Measurements from ENCODE around the gene DCUN1D1. TPM values are rescaled to one million over a fixed set of nuclear protein-coding genes. Genes with fewer than 3 reads are reported as not detected.
A peak's percentile ranks its signal among the peaks of the same experiment; 100 is the strongest.

DCUN1D1 gene
- total RNA-seq, 1 donor from 2014 or later, result 15.9 TPM

DNA sequence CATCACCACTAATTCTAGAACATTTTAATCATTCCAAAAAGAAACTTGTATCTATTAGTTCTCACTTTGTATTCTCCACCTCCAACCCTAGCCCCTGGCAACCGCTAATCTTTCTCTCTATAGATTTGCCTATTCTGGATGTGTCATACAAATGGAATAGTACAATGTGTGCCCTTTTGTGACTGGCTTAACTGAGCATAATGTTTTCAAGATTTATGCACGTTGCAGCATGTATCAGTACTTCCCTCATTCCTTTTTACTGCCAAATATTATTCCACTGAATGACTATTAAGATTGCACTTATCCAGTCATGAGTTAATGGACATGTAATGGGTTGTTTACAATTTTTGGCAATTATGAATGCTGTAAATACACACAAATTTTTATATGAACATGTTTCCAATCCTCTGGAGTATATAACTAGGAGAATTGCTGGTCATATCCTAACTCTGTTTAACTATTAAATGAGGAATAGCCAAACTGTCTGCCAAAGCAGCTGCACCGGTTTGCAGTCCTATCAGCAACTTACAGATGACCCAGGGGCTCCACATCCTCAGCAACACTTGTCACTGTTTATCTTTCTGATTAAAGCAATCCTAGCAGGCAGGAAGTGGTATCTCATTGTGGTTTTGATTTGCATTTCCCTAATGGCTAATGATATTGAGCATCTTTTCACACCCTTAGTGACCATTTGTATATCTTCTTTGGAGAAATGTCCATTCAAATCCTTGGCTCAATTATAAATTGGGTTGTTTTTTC, 42.9 kb downstream of the DCUN1D1 start:
- DNase-seq (ENCODE audit: extremely low read depth, low read depth, low spot score), result no peak

DNA sequence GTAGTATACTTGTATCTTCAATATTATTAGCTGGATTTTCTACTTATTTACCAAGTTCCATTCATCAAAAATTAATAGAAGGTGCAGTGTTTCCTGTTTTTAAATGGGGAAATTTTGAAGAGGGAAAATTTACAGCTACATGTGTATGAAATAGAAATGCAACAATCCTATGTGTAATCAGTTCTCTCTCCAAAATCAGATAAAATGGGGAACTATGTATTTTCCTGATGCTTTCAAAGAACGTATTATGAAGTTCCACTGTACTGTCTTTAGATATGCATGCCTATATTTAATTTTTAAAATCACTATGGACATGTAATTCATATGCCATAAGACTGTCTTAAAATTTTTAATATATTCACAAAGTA, 43.4 kb downstream of the DCUN1D1 start:
- no peak for DNase-seq (ENCODE audit: extremely low read depth, low read depth, low spot score)

DNA sequence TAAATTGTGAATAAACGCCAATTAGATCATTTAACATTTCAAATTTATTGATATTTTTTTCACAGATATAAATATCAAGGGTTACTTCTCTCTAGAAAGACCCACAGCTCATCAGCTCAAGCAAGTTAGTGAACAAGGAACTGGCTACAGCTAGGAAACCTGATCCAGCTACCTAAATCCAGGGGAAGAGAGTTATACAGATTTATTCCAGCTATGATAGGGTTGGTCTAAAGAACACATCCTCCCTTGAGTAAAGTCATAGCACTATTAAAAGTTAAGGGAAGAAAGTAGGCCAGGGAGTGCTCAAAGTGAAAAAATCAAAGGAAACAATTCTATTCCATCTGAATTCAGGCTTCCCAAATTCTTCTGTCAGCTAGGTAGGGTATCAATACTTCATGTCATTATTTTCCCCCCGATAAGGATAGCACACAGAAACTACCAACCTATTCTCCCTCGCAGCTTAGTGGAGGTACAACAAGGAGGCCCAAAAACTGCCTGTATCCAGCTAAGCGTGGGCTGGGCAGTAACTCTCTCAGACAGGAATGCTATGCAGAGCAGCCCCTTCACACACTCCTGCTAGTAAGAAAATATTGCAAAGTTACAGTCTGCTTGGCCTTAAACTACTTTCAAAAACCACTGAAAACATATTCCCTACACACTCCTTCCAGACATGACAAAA, 44.0 kb downstream of the DCUN1D1 start:
- no peak for DNase-seq (ENCODE audit: extremely low read depth, low read depth, low spot score)

DNA sequence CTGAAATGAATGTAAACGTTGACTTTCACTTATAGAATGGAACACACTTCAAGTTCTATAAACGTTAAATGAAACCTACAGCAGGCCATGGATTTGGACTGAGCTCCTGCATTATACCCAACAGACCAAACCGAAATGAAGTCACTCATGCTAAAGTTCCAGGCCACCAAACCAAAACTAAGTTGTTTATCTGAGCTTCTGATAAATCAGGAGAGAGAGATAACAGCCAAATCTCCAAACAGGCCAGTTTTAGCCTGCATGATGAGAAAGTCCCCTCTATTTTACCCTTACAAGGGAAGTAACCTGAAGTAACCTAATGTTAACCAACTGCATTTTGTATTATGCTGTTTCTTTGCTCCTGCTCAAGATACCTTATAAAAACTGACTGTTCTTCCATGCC, 44.5 kb downstream of the DCUN1D1 start:
- no peak for DNase-seq (ENCODE audit: extremely low read depth, low read depth, low spot score)

DNA sequence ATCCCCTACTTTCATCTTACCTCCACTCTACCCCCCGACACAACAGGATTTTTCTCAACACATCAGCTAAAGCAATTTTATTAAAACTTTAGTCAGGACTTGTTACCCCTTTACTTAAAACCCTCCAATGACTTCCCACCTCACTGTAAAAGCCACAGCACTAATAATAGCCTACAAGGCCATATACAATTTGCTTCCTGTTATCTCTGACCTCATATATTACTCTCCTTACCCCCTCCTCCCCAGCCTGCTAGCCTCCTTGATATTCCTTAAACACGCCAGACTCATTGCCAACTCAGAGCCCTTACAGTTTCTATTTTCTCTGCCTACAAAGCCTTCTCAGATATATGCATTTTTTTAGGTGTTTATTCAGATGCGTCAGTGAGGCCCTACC, 54.4 kb downstream of the DCUN1D1 start:
- DNase-seq (ENCODE audit: extremely low read depth, low read depth, low spot score), result no peak

DNA sequence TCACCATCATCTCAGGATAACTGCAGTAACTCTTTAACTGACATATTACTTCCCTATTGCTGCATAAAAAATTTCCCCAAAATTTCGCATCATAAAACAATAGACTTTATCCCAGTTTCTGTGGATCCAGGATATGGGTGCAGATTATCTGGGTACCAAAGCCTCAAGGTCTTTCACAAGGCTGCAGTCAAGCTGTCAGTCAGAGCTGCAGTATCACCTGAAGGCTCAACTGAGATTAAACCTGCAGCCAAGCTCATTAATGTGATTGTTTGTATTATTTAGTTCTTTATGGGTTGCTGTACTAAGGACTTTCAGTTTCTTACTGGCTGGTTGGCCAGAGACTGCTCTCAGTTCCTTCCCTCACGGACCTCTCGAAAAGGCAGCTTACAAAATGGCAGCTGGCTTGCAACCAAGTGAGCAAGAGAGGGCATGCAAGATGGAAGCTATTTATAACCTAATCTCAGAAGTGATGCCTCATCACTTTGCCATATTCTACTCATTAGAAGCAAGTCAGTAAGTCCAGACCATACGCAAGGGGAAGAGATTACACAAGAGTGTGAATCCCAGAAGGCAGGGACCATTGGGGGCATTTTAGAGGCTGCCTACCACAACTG, 54.9 kb downstream of the DCUN1D1 start:
- DNase-seq (ENCODE audit: extremely low read depth, low read depth, low spot score), result no peak

DNA sequence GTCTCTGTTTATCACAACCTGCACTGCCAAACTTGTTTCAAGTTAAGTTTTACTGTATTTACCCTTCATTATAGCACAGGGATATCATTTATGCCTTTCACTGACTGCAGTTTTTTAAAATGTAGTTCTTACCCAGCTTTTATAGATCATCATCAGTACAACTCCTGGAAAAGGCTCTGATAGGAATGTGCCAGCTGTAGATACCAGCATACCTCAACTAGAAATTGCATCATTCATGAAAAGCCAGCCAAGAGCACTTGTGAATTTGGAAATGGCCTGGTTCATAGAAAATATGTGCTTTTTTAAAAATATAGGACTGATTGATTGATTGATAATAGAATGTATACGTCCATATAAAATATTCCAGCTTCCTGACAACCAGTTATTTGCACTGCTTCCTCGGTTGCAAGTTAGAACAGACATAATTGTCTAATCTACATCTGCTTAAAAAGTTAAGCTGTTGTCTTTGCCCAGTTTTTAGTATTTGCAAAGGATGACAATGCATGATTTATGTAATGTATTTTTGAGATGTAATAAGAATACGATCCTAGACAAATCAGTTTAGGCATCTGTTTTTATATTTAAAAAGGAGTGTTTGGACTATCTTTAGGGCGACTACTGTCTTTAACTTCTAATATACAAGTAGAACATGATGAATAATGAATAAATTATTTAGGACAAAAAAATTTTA, 58.5 kb downstream of the DCUN1D1 start:
- DNase-seq (ENCODE audit: extremely low read depth, low read depth, low spot score), result no peak

DNA sequence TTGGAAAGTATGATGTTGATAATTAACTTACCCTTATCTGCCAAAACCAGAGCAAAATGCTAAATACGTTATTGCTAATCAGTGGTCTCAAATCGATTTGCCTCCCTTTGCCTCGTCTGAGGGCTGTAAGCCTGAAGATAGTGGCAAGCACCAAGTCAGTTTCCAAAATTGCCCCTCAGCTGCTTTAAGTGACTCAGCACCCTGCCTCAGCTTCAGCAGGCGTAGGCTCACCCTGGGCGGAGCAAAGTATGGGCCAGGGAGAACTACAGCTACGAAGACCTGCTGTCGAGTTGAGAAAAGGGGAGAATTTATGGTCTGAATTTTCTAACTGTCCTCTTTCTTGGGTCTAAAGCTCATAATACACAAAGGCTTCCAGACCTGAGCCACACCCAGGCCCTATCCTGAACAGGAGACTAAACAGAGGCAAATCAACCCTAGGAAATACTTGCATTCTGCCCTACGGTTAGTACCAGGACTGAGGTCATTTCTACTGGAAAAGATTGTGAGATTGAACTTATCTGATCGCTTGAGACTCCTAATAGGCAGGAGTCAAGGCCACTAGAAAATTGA, 59.7 kb downstream of the DCUN1D1 start:
- DNase-seq (ENCODE audit: extremely low read depth, low read depth, low spot score), result no peak

DNA sequence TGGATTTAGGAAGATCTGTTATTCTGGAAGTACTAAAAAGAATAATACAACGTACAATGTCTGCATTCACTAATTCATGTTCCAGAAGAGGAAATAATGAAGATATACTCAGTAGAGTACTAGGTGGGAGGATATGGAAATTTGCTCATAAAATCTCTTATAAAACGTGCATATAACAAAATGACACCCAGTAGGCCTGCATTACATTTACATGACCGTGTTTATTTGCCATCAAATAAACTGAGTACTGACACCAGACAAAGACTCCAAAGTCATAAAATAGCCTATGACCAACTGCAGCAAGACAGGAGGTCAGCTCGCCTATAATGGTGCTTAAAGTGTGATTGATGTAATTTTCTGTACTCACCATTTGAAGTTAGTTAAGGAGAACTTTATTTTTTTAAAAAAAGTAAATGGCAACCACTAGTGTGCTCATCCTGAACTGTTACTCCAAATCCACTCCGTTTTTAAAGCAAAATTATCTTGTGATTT, 60.4 kb downstream of the DCUN1D1 start:
- DNase-seq (ENCODE audit: extremely low read depth, low read depth, low spot score), result no peak

DNA sequence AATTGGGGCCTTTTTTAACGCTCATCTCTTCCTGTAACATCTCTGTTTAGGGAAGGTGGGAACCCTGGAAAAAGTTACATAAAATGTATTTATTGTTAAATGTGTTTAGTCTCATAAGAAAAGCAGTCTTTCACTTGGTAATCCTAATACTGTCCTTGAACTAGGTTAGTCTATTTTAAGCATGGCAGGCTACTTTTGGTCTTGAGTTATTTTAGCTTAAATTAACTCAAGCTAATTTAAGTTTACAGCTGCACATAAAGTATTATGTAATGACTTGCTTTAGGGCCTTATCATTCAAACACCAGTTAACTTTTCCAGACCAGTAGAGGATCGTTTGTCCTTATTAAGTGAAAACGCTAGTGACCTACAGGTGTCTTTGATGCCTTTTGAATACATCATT, 63.2 kb downstream of the DCUN1D1 start:
- DNase-seq (ENCODE audit: extremely low read depth, low read depth, low spot score), result no peak

DNA sequence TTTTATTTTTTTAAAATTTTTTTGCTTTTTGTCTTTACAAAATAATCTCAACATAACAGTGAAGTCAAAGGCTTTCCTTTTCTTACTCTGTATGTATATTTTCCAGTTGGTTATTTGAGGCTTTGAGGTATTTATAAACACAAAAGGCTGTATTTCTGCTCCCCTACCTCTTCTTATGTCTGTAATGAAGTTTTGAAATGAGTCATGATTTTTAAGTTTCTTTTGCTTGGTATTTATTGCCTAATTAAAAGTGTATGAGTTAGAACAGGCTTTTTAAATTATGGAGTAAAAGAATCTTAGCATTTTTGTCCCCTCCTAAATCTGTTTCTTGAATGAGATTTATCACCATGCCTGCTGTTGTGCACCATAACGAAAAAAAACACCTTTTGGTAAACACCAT, 66.0 kb downstream of the DCUN1D1 start:
- DNase-seq (ENCODE audit: extremely low read depth, low read depth, low spot score), result no peak

DNA sequence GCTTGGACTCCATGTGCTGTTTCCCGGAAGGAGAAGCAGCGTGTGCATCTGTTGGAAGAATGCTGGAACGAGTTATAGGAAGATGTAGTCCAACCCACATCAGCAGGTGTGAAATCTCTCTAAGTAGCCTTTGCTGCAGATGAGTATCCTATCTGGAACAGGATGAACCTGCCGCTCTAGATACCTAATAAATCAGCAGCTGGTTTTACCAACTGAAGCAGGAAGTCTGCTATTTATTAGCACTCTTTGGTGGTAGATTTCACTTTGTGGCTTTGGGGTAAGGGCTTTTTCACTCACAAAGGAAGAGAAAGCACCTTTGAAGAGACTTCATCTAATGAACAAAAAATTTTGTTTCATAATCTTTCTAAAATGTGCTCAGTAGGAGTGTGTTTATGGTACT, 66.4 kb downstream of the DCUN1D1 start:
- DNase-seq (ENCODE audit: extremely low read depth, low read depth, low spot score), result no peak

DNA sequence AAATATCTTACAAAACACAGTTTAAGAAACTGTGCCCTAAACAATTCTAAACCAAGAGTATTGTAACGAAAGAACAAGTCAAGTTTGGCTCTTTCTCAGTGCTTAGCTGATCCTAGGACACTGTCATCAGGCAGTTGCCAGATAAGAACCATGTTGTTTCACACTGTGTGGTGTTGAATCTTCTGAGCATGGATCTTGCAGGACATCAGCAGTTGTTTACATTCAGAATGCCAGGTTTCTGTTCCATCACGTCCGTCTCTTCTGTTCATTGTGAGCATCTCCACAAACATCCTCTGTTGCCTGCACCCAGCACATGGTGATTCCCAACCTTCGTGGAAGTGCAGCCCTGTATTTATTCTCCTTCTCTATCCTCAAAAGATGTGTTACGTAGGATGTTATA, 67.9 kb downstream of the DCUN1D1 start:
- DNase-seq (ENCODE audit: extremely low read depth, low read depth, low spot score), result no peak

DNA sequence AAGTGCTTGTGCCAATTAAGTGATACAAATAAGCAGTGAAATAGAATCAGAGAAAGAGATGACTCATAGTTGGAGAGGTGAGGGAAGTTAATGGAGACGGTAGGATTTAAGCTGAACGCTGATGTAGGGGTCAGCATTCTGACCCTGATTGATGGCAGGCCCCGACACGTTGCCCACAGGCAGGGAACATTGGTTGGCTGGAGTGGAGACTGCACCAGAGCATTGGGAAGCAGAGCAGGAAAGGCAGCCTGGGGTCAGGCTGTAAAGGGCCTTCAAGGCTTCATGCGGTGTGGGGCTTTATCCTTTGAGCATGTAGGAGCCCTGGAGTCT, 68.6 kb downstream of the DCUN1D1 start:
- DNase-seq (ENCODE audit: extremely low read depth, low read depth, low spot score), result no peak

DNA sequence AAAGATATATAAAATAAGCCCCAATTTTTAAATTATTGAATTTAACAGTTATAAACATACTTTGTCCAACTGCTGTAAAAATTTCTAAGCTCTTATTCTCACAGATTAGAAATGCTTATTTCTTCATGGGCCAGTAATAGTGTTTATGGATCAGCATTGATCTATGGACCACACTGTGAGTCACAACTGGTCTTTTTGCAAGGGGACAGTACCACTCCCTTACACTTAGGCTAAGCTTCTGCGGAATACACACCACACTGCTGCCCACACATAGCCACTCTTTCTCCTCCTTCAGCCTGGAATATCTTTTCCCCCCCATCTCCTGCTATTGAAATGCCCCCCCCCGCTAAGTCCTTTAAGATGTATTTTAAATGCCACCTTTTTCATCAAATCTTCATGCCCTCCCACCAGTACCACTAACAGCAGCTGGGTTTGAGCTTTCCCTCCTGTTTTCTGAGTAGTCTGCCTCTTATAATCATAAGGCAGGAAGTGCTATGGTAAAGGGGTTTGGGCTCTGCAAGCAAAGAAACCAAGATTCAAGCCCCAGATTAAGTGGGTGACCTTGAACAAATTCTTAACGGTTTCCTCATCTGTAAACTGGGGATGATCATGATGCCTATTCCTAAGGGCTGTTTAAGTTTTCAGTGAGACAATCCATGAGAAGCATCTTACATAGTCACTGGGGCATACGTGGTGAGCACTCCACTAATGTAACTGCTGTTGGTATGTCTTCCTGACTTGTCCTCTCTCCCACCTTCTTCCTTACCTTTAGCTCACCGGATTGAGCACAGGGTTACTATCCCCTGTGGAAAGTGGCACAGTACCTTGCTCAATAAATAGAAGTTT, 69.2 kb downstream of the DCUN1D1 start:
- DNase-seq (ENCODE audit: extremely low read depth, low read depth, low spot score), result no peak

DNA sequence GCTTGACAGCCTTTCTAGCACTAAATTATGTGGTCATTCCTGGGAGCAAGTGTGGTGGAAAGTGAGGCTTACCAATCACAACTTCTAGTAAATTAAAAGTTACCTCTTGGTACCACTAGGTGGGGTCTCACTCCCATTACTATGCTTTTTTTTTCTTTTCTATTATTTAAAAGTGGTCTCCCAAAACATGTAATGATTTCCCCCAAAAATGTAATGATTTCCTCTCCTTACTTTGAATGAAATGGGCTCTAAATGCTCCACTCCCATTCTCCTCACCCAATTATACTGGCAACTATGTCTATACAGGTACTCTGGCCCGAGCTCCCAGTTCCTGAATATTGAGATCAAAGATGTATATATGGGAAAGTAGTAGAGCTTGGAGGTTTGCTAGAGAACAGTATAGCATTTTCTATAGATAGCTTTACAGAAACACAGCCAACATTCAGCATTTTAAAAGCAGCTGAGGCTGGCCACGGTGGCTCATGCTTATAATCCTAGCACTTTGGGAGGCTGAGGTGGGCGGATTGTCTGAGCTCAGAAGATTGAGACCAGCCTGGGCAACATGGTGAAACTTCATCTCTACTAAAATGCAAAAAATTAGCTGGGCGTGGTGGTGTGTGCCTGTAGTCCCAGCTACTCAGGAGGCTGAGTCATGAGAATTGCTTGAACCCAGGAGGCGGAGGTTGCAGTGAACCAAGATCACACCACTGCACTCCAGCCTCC, 70.9 kb downstream of the DCUN1D1 start:
- DNase-seq (ENCODE audit: extremely low read depth, low read depth, low spot score), result peak; percentile 9

DNA sequence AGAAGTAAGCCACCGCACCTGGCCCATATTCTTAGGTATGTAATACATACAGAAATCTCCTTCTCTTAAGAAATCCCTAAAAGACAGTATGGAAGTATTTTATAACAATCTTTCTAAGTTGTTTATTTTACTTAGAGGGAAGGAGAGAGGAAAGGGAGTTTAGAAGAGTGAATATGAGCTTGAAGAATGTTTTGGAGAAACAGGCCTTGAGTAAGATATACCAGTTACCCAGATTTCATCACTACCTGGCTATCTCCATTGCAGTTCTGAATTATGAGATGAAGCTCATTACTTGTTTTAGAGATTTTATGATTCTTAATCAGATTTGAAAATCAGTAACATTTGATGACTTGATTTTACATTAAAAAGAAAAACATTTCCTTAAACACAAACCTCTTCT, 71.9 kb downstream of the DCUN1D1 start:
- DNase-seq (ENCODE audit: extremely low read depth, low read depth, low spot score), result no peak

DNA sequence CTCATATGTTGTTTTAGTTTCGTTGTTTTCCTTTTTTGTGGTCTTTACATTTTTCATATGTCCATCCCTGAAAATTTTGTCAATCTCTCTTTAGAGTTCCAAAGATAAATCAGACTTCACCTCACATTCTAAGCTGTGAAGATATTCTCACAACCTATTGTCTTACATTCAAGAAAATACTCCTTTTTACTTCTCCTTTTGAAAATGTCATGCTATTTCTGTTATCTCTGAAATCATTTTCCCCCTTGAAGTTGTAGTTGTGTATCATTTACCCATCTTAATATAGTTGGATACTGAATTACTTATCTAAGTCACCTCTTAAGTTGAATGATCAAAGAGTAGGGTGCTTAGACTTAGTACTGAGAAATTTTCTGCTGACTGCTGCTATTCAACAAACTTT, 74.3 kb downstream of the DCUN1D1 start:
- DNase-seq (ENCODE audit: extremely low read depth, low read depth, low spot score), result no peak

DNA sequence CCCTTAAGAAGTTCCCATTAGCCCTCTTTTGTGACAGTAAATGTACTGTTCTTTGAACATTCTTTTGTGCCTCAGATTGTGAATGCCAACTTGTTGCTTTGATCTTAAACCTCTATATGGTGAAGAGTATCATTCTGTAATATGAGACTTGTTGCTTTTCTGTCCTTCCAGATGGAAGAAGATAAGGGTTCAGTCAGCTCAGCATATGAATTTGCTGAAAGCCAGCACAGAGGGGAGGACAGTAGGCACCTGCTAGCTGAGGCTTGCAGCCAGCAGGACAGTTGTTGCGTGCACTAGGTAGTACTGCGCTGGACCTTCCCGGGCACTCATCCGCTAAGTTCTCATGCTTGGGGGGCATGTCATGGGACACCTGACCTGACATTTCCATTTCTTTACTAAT, 74.7 kb downstream of the DCUN1D1 start:
- no peak for DNase-seq (ENCODE audit: extremely low read depth, low read depth, low spot score)

DNA sequence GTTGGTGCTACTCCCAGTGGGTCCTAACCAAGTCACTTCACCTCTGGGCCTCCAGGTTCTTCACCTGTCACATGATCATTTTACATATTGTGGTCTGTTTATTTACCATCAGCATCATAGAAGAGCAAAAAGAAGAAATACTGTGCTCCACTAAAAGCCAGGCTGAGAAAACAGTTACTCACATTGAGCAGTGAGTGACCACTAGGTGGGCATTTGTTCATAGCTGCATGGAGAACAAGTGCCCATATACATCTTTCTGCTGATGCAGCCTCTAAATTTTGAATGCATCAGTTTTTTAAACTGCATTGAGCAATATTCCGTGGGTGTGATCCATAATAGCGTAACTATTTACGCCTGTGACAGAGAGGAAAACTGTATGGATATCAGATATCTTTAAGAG, 76.2 kb downstream of the DCUN1D1 start:
- DNase-seq (ENCODE audit: extremely low read depth, low read depth, low spot score), result no peak

Data from glomerular endothelial cell (primary cell).